AG09319 (cell line): ENCODE results near the gene ST13.
"Not testable (repeated sequence)": the region's sequence is repeated elsewhere in the genome, so short reads cannot be mapped to it uniquely, and the experiment has no call there.

Experiments
- DNase-seq: peaks from one replicate; pipeline ENCODE4 v3.0.0-alpha.2; 2010; ENCODE audit warnings: low read depth; ENCODE audit errors: extremely low read depth
- TF ChIP-seq, protein P1 (sequence below): IDR thresholded peaks from 2 replicates; pipeline ENCODE4 v1.5.1; 2011; ENCODE audit warnings: low read depth, mild to moderate bottlenecking, inconsistent platforms, low read length, moderate library complexity

Gene ST13

GRCh38 chr22:40857309-40857855, 943 bp upstream of the ST13 start:
- TF ChIP-seq, protein P1, sequence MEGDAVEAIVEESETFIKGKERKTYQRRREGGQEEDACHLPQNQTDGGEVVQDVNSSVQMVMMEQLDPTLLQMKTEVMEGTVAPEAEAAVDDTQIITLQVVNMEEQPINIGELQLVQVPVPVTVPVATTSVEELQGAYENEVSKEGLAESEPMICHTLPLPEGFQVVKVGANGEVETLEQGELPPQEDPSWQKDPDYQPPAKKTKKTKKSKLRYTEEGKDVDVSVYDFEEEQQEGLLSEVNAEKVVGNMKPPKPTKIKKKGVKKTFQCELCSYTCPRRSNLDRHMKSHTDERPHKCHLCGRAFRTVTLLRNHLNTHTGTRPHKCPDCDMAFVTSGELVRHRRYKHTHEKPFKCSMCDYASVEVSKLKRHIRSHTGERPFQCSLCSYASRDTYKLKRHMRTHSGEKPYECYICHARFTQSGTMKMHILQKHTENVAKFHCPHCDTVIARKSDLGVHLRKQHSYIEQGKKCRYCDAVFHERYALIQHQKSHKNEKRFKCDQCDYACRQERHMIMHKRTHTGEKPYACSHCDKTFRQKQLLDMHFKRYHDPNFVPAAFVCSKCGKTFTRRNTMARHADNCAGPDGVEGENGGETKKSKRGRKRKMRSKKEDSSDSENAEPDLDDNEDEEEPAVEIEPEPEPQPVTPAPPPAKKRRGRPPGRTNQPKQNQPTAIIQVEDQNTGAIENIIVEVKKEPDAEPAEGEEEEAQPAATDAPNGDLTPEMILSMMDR, result no peak

DNA sequence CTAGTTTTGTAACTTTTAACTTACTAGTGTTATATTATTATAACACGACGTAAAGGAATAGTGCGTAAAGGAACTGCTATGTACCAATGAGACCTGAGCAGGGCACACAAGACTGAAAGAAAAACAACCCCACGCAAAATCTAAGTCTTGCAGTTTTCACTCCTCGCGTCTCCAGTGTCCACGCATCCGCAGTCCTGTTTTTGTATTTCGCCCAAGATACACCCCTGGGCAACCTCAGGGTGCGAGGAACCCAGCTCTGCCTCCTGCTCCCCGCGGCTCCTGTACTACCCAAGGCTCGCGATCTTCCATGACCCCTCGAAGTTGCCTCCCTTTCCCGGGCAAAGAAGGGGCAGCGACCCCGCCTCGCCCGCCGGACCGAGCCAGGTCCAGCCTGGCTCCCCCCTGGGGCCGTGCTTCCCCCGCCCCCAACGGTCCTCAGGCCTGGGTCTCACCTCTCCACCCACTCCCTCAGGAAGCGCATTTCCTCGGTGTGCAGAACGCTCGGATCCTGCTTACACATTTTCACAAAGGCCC, 393 bp downstream of the ST13 start:
- TF ChIP-seq, protein P1, result no peak
- DNase-seq, result no peak

More at GRCh38 chr22:40857309-40857855, 943 bp upstream of the ST13 start:
- no peak for DNase-seq

DNA sequence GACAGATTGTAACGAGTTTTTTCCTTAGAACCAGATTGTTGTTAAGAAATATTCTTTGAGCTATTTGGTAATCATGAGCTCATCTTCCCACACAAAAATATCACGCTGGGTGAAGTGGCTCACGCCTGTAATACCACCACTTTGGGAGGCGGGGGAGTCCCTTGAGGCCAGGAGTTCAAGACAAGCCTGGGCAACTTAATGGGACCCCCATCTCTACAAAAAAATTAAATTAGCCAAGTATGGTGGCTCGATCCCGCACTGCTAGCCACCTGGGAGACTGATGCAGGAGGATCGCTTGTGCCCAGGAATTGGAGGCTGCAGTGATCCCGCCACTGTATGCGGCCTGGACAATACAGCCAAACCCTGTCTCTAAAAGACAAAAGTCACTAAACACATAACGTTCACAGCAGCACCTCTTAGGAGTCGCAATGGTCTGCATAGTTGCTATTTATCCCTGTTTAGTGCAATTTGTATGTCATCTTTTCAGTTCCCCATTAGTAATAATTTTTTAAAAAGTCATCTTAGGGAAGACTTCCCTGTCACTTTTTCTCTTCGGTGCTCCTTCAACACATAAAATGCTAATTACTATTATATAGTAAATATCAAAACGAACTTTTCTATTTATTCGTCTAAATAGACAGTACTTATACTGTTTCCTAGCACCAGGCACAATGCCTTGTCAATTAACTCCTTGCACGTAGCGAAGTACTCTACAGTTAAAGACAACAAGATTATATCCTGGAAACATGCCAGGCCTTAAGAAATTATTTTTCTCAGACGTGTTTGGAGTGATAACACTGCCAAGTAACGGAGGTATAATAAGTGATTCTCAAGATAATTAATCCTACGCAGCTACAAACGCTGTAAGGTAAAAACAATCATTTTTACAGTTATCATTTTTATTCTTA, 1.1 kb downstream of the ST13 start:
- DNase-seq, result no peak
- TF ChIP-seq, protein P1, result no peak

GRCh38 chr22:40853961-40854360, 2.5 kb downstream of the ST13 start:
- no peak for DNase-seq
- TF ChIP-seq, protein P1, result no peak

GRCh38 chr22:40853333-40853732, 3.1 kb downstream of the ST13 start:
- no peak for DNase-seq
- TF ChIP-seq, protein P1, result no peak

- DNase-seq, result not testable (repeated sequence)
Measured at GRCh38 chr22:40845816-40846215, 10.6 kb downstream of the ST13 start.

DNA sequence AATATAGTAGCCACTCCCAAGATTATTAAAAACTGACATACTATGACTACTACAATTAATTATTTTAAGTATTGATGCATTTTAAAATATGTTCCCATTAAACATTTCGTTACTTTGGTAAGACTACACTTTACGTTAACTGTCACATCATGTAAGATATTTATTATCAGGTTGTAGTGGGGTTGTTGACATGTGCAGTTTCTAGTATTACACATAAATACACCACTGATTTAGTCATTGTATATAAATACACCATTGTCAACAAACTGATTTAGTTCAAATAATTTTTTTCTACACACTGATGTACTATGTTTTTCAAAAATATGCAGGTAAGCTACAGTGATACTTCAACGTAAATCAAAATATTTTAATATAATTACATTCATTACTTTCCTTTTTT, 11.5 kb downstream of the ST13 start:
- DNase-seq, result no peak
- TF ChIP-seq, protein P1, result no peak
